Measurements from ENCODE around the gene PPIF.

PPIF gene

GRCh38 chr10:79347226-79347893, at the start of gene PPIF:
TSS of gene PPIF (plus strand) at chr10:79347469. CDS start at chr10:79347549, 80 bp downstream.
- peaks cover 12% of the 10 kb centered on the region for H3K36me3 Mint-ChIP-seq
- H3K9me3 Mint-ChIP-seq, result no peaks in the 10 kb centered on the region
- peak; percentile 97 to 100 for DNase-seq (ENCODE audit: low spot score in 2 of 2)
- H3K4me1 Mint-ChIP-seq, result peaks cover 7% of the 10 kb centered on the region
- peak; percentile 83 for ATAC-seq (ENCODE audit: low read depth)
- peak within 1 kb of the TSS; percentile 95 for H3K27ac Mint-ChIP-seq
- H3K4me3 Mint-ChIP-seq, result peak within 1 kb of the TSS; percentile 83
- H3K27me3 Mint-ChIP-seq, result no peaks in the 10 kb centered on the region

GRCh38 chr10:79298403-79299244, 48.6 kb upstream of the PPIF start:
- ATAC-seq (ENCODE audit: low read depth), result no peak
- H3K36me3 Mint-ChIP-seq, result peaks cover 31% of the 10 kb centered on the region
- peaks cover 24% of the 10 kb centered on the region for H3K4me1 Mint-ChIP-seq
- no peak for DNase-seq (ENCODE audit: low spot score in 2 of 2)
- H3K9me3 Mint-ChIP-seq, result no peaks in the 10 kb centered on the region
- H3K27me3 Mint-ChIP-seq, result no peaks in the 10 kb centered on the region
- H3K27ac Mint-ChIP-seq, result no peak overlapping the region
- H3K4me3 Mint-ChIP-seq, result no peak overlapping the region

GRCh38 chr10:79299397-79300241, 47.6 kb upstream of the PPIF start:
- H3K4me1 Mint-ChIP-seq, result peaks cover 16% of the 10 kb centered on the region
- no peak overlapping the region for H3K27ac Mint-ChIP-seq
- DNase-seq (ENCODE audit: low spot score in 2 of 2) (no peak), ATAC-seq (ENCODE audit: low read depth) (no peak)
- H3K4me3 Mint-ChIP-seq, result no peak overlapping the region
- H3K36me3 Mint-ChIP-seq, result peaks cover 37% of the 10 kb centered on the region
- no peaks in the 10 kb centered on the region for H3K9me3 Mint-ChIP-seq
- no peaks in the 10 kb centered on the region for H3K27me3 Mint-ChIP-seq

GRCh38 chr10:79300711-79301110, 46.6 kb upstream of the PPIF start:
- ATAC-seq (ENCODE audit: low read depth), result no peak
- Mint-ChIP-seq H3K9me3 (no peaks in the 10 kb centered on the region), H3K4me3 (no peak overlapping the region), H3K4me1 (peaks cover 8% of the 10 kb centered on the region), H3K36me3 (peaks cover 35% of the 10 kb centered on the region), H3K27ac (no peak overlapping the region), H3K27me3 (no peaks in the 10 kb centered on the region)
- no peak for DNase-seq (ENCODE audit: low spot score in 2 of 2)

GRCh38 chr10:79301754-79302530, 45.3 kb upstream of the PPIF start:
- no peak for ATAC-seq (ENCODE audit: low read depth)
- Mint-ChIP-seq H3K27me3 (no peaks in the 10 kb centered on the region), H3K9me3 (no peaks in the 10 kb centered on the region), H3K27ac (no peak overlapping the region), H3K36me3 (peaks cover 41% of the 10 kb centered on the region), H3K4me1 (no peaks in the 10 kb centered on the region), H3K4me3 (no peak overlapping the region)
- DNase-seq (ENCODE audit: low spot score in 2 of 2), result no peak

GRCh38 chr10:79303631-79304478, 43.4 kb upstream of the PPIF start:
- H3K27ac Mint-ChIP-seq, result no peak overlapping the region
- peaks cover 52% of the 10 kb centered on the region for H3K36me3 Mint-ChIP-seq
- H3K4me1 Mint-ChIP-seq, result peaks cover 4% of the 10 kb centered on the region
- H3K27me3 Mint-ChIP-seq, result no peaks in the 10 kb centered on the region
- no peak for DNase-seq (ENCODE audit: low spot score in 2 of 2)
- no peak for ATAC-seq (ENCODE audit: low read depth)
- H3K4me3 Mint-ChIP-seq, result no peak overlapping the region
- H3K9me3 Mint-ChIP-seq, result no peaks in the 10 kb centered on the region

- Mint-ChIP-seq H3K9me3 (no peaks in the 10 kb centered on the region), H3K27ac (no peak overlapping the region), H3K27me3 (no peaks in the 10 kb centered on the region), H3K4me1 (peaks cover 6% of the 10 kb centered on the region), H3K4me3 (no peak overlapping the region), H3K36me3 (peaks cover 51% of the 10 kb centered on the region)
- no peak for ATAC-seq (ENCODE audit: low read depth)
- no peak for DNase-seq (ENCODE audit: low spot score in 2 of 2)
These were observed 42.7 kb upstream of the PPIF start for GRCh38 chr10:79304479-79305087.

- H3K4me1 Mint-ChIP-seq, result peaks cover 6% of the 10 kb centered on the region
- ATAC-seq (ENCODE audit: low read depth) (no peak), DNase-seq (ENCODE audit: low spot score in 2 of 2) (no peak)
- H3K27ac Mint-ChIP-seq, result no peak overlapping the region
- no peaks in the 10 kb centered on the region for H3K9me3 Mint-ChIP-seq
- no peaks in the 10 kb centered on the region for H3K27me3 Mint-ChIP-seq
- H3K4me3 Mint-ChIP-seq, result no peak overlapping the region
- peaks cover 46% of the 10 kb centered on the region for H3K36me3 Mint-ChIP-seq
These were observed 41.8 kb upstream of the PPIF start for GRCh38 chr10:79305515-79305914.

- no peak overlapping the region for H3K4me3 Mint-ChIP-seq
- no peak for ATAC-seq (ENCODE audit: low read depth)
- H3K27me3 Mint-ChIP-seq, result no peaks in the 10 kb centered on the region
- H3K36me3 Mint-ChIP-seq, result peaks cover 43% of the 10 kb centered on the region
- no peak for DNase-seq (ENCODE audit: low spot score in 2 of 2)
- H3K27ac Mint-ChIP-seq, result peak overlapping the region; percentile 41
- H3K4me1 Mint-ChIP-seq, result peaks cover 6% of the 10 kb centered on the region
- H3K9me3 Mint-ChIP-seq, result no peaks in the 10 kb centered on the region
These were observed 41.3 kb upstream of the PPIF start for GRCh38 chr10:79305988-79306387.

- peak overlapping the region; percentile 41 for H3K27ac Mint-ChIP-seq
- H3K4me1 Mint-ChIP-seq, result peaks cover 6% of the 10 kb centered on the region
- H3K4me3 Mint-ChIP-seq, result no peak overlapping the region
- ATAC-seq (ENCODE audit: low read depth), result no peak
- H3K9me3 Mint-ChIP-seq, result no peaks in the 10 kb centered on the region
- no peak for DNase-seq (ENCODE audit: low spot score in 2 of 2)
- no peaks in the 10 kb centered on the region for H3K27me3 Mint-ChIP-seq
- peaks cover 38% of the 10 kb centered on the region for H3K36me3 Mint-ChIP-seq
These were observed 40.5 kb upstream of the PPIF start for GRCh38 chr10:79306644-79307220.

- ATAC-seq (ENCODE audit: low read depth) (no peak), DNase-seq (ENCODE audit: low spot score in 2 of 2) (no peak)
- Mint-ChIP-seq H3K9me3 (no peaks in the 10 kb centered on the region), H3K4me3 (no peak overlapping the region), H3K36me3 (peaks cover 37% of the 10 kb centered on the region), H3K27ac (no peak overlapping the region), H3K27me3 (no peaks in the 10 kb centered on the region), H3K4me1 (peaks cover 6% of the 10 kb centered on the region)
These were observed 39.3 kb upstream of the PPIF start for GRCh38 chr10:79308016-79308415.

GRCh38 chr10:79308969-79309665, 38.2 kb upstream of the PPIF start:
- H3K36me3 Mint-ChIP-seq, result peaks cover 42% of the 10 kb centered on the region

More at GRCh38 chr10:79308969-79309665, 38.2 kb upstream of the PPIF start:
- DNase-seq (ENCODE audit: low spot score in 2 of 2), result no peak
- Mint-ChIP-seq H3K27me3 (no peaks in the 10 kb centered on the region), H3K4me3 (no peak overlapping the region), H3K4me1 (peaks cover 6% of the 10 kb centered on the region), H3K9me3 (no peaks in the 10 kb centered on the region), H3K27ac (peak overlapping the region; percentile 52)
- ATAC-seq (ENCODE audit: low read depth), result no peak

Data from memory B cell (primary cell).